Spleen (tissue), 3 donors: ENCODE results near the gene TSPYL6.

Experiments used
- POLR2A ChIP-seq, 3 donors: fragments of 450-650 bp; IDR thresholded peaks; one replicate each; pipeline ENCODE4 v1.5.1; 2017; ENCODE audit warnings: antibody characterized with exemption in 3 of 3, mild to moderate bottlenecking in 1 of 3
- POLR2AphosphoS5 ChIP-seq, 3 donors: sonication (generic); formaldehyde crosslinking; IDR thresholded peaks; one replicate each; pipeline ENCODE4 v1.5.1; 2017; ENCODE audit warnings: antibody characterized with exemption in 3 of 3

DNA sequence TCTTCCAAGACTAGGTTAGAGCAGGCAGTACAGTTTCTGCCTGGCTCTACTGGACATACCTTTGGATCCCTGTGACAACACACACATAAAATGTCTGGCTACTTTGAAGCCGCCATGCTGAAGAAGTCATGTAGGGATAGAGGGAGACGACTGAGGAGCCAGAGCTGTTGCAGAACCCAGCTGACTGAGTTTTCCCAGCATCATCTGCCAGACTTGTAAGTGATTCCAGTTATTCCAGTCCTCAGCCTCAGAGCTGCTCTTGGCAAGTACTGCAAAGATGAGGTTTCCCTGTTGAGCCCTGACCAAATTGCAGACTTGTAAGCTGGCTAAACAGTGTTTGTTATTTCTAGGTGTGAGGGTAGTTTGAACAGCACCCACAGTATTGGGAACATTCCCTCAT, 31.5 kb upstream of the TSPYL6 start:
- TF ChIP-seq POLR2A (IDR thresholded peaks at IDR 0.05) (no peak), POLR2AphosphoS5 (IDR thresholded peaks at IDR 0.05) (no peak)
